ENCODE data around the gene CST2.
A peak's percentile ranks its signal among the peaks of the same experiment; 100 is the strongest.
"Not testable (repeated sequence)": the region's sequence is repeated elsewhere in the genome, so short reads cannot be mapped to it uniquely, and the experiment has no call there.

CST2 gene

DNA sequence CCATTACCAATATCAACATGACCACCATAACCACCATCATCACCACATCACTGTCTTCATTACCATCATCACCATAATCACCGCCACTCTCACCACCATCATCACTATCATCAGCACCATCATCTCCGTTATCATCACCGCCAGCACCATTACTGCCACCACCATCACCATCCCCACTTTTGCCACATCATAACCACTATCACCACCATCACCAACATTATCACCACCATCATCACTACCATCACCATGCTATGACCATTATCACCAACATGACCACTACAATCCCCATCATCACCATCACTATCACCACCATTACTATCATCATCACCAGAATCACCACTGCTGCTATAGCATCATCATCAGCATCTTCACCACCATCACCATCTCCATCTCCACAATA lies 25.7 kb downstream of the CST2 start:
- DNase-seq, result no peak

- DNase-seq, result peak in 1 of 5 donors; percentile 6
Measured at GRCh38 chr20:23799216-23799847, 27.2 kb downstream of the CST2 start.

- DNase-seq, result no peak
Measured at GRCh38 chr20:23795526-23795925, 31.0 kb downstream of the CST2 start.

DNA sequence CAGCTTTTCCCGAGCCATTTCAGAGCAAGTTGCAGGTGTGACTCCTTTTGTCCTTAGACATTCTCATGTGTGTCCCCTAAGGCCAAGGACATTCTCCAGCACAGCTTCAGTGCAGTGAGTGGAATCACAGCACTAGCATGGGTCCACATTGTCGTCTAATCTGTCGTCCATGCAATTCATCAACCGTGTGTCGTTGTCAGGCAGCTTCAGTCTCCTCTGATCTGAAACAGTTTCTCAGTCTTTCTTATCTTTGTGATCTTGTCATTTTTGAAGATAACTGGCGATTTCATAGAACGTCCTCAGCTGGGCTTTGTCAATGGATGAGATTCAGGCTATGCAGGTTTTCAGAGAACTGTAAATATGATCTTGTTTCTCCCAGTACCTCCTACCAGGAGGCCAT lies 31.7 kb downstream of the CST2 start:
- no peak for DNase-seq

DNA sequence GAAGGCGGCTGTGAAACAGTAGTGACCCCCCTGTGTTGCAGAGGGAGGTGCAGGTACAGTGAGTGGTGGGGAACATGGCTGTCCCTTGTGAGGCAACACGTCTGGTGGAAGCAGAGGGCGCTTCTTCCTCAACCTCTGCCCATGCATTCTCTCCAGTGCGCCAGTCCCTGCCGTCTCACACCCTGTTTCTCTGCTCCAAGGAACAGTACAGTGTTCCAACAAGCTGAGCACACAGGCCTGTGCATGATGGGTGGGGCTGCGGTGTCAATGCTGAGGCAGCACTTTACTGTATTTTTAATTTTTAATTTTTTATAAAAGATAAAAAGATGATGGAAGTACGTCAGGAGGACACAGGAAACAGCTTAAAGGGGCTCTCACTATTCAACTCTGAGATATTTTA lies 32.5 kb downstream of the CST2 start:
- no peak for DNase-seq

GRCh38 chr20:23783447-23783846 lies 43.1 kb downstream of the CST2 start:
- DNase-seq, result no peak

- DNase-seq, result no peak
Measured at GRCh38 chr20:23782366-23782983, 44.1 kb downstream of the CST2 start.

DNA sequence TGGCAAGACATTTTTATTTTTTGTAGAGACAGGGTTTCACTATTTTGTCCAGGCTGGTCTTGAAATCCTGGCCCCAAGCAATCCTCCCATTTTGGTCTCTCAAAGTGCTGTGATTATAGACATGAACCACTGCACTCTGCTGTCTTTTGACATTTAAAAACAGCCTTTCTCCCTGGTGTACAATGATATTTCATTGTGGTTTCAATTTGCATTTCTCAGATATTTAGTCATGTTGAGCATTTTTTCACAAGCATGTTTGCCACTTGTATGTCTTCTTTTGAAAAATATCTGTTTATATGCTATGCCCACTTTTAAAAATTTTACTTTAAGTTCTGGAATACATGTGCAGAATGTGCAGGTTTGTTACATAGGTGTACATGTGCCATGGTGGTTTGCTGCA lies 47.9 kb downstream of the CST2 start:
- DNase-seq, result not testable (repeated sequence)

GRCh38 chr20:23777380-23777779 lies 49.1 kb downstream of the CST2 start:
- DNase-seq, result not testable (repeated sequence)

- DNase-seq, result no peak
Measured at GRCh38 chr20:23776067-23776771, 50.3 kb downstream of the CST2 start.

GRCh38 chr20:23774081-23774480 lies 52.4 kb downstream of the CST2 start:
- DNase-seq, result no peak
